ENCODE measurements around the gene KCNK10. TPM values are rescaled to one million over a fixed set of nuclear protein-coding genes. Genes with fewer than 3 reads are reported as not detected.
"Not testable (repeated sequence)": the region's sequence is repeated elsewhere in the genome, so short reads cannot be mapped to it uniquely, and the experiment has no call there.

Gene KCNK10
- polyA plus RNA-seq, 3 donors: 0.05 TPM; not detected in 2

DNA sequence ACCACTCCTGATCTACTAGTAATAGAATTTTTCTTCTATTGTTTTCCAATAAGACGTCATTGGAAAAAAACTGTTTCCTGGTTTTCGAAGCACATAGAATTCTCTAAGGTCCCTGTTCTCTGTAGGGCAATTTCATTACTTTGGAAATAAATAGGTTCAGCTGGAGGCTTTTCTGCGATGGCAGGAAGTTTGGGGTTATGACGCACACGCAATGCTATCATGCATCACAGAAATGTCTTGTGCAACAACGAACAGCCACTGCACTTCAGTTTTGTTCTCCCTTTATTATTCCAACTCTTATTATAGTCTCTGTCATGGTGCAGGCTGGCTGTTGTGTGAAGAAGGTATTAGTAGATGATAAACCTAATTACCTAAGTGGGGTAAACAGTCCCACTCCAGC, 59.0 kb downstream of the KCNK10 start:
- Mint-ChIP-seq H3K4me1 (peaks cover 3% of the 10 kb centered on the region), H3K9me3 (peaks cover 0 to 14% (median 5%) of the 10 kb centered on the region in 7 donors), H3K4me3 (no peak overlapping the region), H3K27me3 (ENCODE audit: low read depth in 3 of 3) (peaks cover 3 to 8% (median 4%) of the 10 kb centered on the region in 3 donors), H3K27ac (no peak overlapping the region), H3K36me3 (no peaks in the 10 kb centered on the region)
- no peaks in the 10 kb centered on the region for H4K20me1 ChIP-seq (ENCODE audit: insufficient read depth, low read length)
- no CpG with 5 or more reads among the region's 6 CpGs for WGBS (ENCODE audit: insufficient coverage)
- H2AFZ ChIP-seq (ENCODE audit: insufficient read depth, low read depth, low read length, poor library complexity, severe bottlenecking): no peak overlapping the region
- intact Hi-C loops (cut with micrococcal nuclease): no loop called here
- peak; percentile 12 to 59 (median 14) for DNase-seq
- H3K27ac ChIP-seq (ENCODE audit: low read depth in 1 of 2, low read length in 2 of 2): no peak overlapping the region
- H3K9ac ChIP-seq (ENCODE audit: insufficient read depth, low read length, poor library complexity, severe bottlenecking): no peak overlapping the region
- H3K4me2 ChIP-seq (replicated peaks; ENCODE audit: extremely low read depth, low read length, poor library complexity, severe bottlenecking): no peak overlapping the region
- no peaks in the 10 kb centered on the region for H3K4me1 ChIP-seq (ENCODE audit: control insufficient read depth in 1 of 2, insufficient read depth in 2 of 2, low read length in 2 of 2)
- no peaks in the 10 kb centered on the region for H3K36me3 ChIP-seq (replicated peaks in 1 of 2; ENCODE audit: control insufficient read depth in 1 of 2, insufficient read depth in 2 of 2, low read length in 2 of 2)
- peaks cover 0 to 5% of the 10 kb centered on the region in 2 donors for H3K9me3 ChIP-seq (replicated peaks in 1 of 2; ENCODE audit: control insufficient read depth in 1 of 2, insufficient read depth in 1 of 2, low read length in 2 of 2)
- H3K79me2 ChIP-seq (ENCODE audit: insufficient read depth, low read length): no peaks in the 10 kb centered on the region
- no peak overlapping the region for H3K4me3 ChIP-seq (replicated peaks in 1 of 3; ENCODE audit: low read depth in 2 of 3, low read length in 3 of 3)
- H3K27me3 ChIP-seq (ENCODE audit: control insufficient read depth in 2 of 2, insufficient read depth in 2 of 2, low read length in 2 of 2): no peaks in the 10 kb centered on the region
- TF ChIP-seq, protein P1, sequence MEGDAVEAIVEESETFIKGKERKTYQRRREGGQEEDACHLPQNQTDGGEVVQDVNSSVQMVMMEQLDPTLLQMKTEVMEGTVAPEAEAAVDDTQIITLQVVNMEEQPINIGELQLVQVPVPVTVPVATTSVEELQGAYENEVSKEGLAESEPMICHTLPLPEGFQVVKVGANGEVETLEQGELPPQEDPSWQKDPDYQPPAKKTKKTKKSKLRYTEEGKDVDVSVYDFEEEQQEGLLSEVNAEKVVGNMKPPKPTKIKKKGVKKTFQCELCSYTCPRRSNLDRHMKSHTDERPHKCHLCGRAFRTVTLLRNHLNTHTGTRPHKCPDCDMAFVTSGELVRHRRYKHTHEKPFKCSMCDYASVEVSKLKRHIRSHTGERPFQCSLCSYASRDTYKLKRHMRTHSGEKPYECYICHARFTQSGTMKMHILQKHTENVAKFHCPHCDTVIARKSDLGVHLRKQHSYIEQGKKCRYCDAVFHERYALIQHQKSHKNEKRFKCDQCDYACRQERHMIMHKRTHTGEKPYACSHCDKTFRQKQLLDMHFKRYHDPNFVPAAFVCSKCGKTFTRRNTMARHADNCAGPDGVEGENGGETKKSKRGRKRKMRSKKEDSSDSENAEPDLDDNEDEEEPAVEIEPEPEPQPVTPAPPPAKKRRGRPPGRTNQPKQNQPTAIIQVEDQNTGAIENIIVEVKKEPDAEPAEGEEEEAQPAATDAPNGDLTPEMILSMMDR (IDR thresholded peaks at IDR 0.05): no peak

DNA sequence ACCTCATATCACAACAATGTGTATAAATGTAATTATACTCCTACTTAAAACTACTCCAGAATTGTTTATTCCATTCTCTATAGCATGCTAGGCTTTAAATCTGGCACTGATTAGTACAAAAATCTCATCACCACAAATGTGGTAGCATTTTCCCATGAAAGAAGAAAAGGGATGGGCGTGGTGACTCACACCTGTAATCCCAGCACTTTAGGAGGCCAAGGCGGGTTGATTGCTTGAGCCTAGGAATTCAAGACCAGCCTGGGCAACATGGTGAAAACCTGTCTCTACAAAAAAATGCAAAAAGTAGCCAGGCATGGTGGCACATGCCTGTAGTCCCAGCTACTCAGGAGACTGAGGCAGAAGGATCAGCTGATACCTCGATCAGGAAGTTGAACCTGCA, 61.8 kb downstream of the KCNK10 start:
- H3K27me3 ChIP-seq (ENCODE audit: control insufficient read depth in 2 of 2, insufficient read depth in 2 of 2, low read length in 2 of 2); H4K20me1 ChIP-seq (ENCODE audit: insufficient read depth, low read length); H3K36me3 ChIP-seq (replicated peaks in 1 of 2; ENCODE audit: control insufficient read depth in 1 of 2, insufficient read depth in 2 of 2, low read length in 2 of 2); H3K27ac Mint-ChIP-seq; H3K36me3 Mint-ChIP-seq; H3K4me2 ChIP-seq (replicated peaks; ENCODE audit: extremely low read depth, low read length, poor library complexity, severe bottlenecking); H3K9ac ChIP-seq (ENCODE audit: insufficient read depth, low read length, poor library complexity, severe bottlenecking); DNase-seq; H3K27ac ChIP-seq (ENCODE audit: low read depth in 1 of 2, low read length in 2 of 2); H3K79me2 ChIP-seq (ENCODE audit: insufficient read depth, low read length); H3K4me1 Mint-ChIP-seq; H3K4me1 ChIP-seq (ENCODE audit: control insufficient read depth in 1 of 2, insufficient read depth in 2 of 2, low read length in 2 of 2); intact Hi-C loops (cut with micrococcal nuclease); H3K27me3 Mint-ChIP-seq (ENCODE audit: low read depth in 3 of 3); H3K9me3 ChIP-seq (replicated peaks in 1 of 2; ENCODE audit: control insufficient read depth in 1 of 2, insufficient read depth in 1 of 2, low read length in 2 of 2); H2AFZ ChIP-seq (ENCODE audit: insufficient read depth, low read depth, low read length, poor library complexity, severe bottlenecking); H3K4me3 Mint-ChIP-seq; H3K4me3 ChIP-seq (replicated peaks in 1 of 3; ENCODE audit: low read depth in 2 of 3, low read length in 3 of 3): not testable (repeated sequence)
- peaks cover 0 to 14% (median 5%) of the 10 kb centered on the region in 7 donors for H3K9me3 Mint-ChIP-seq
- WGBS (ENCODE audit: insufficient coverage): 93% methylated on average over 3 of the region's 3 CpGs

Data from CD14-positive monocyte (primary cell).